AG04450 (cell line): ENCODE measurements around the gene MFSD6. TPM values are rescaled to one million over a fixed set of nuclear protein-coding genes. Genes with fewer than 3 reads are reported as not detected.
"Not testable (repeated sequence)": the region's sequence is repeated elsewhere in the genome, so short reads cannot be mapped to it uniquely, and the experiment has no call there.

ENCODE experiments used
- CTCF ChIA-PET: fragments of 300-600, 350-600 bp; formaldehyde crosslinking; extraction: SDS; loops from one replicate; lab custom pipeline; 2022; ENCODE audit warnings: antibody characterized with exemption, inconsistent platforms; lab: Charles Lee
- POLR2A ChIA-PET: fragments of 350-600 bp; formaldehyde crosslinking; extraction: SDS; loops from one replicate; lab custom pipeline; 2021; ENCODE audit warnings: antibody characterized with exemption, inconsistent platforms; lab: Yijun Ruan, JAX
- DNase-seq: peaks from one replicate; pipeline ENCODE4 v3.0.0-alpha.2; 2011; ENCODE audit warnings: low read depth, low spot score
- H3K27ac ChIP-seq: one replicate; pipeline ENCODE4 v1.5.1; 2012; ENCODE audit warnings: low read depth, low read length, control low read depth
- H3K27me3 ChIP-seq: one replicate; pipeline ENCODE4 v1.6.0; 2012; ENCODE audit warnings: low read length; ENCODE audit not compliant: control insufficient read depth, insufficient read depth
- H3K4me3 ChIP-seq: 2 replicates; pipeline ENCODE4 v1.5.1; 2011; ENCODE audit warnings: mild to moderate bottlenecking, low read depth, low read length, control low read depth
- H3K9me3 ChIP-seq: 2 replicates; pipeline ENCODE4 v1.5.1; 2012; ENCODE audit warnings: low read length; ENCODE audit not compliant: control insufficient read depth, insufficient read depth
- CTCF ChIP-seq: IDR thresholded peaks from 2 replicates; pipeline ENCODE4 v1.5.1; 2011; ENCODE audit warnings: low read depth, low read length, control low read depth, inconsistent platforms
- polyA plus RNA-seq: library from polyadenylated mRNA; depleted of rRNA; stranded (reverse); fragments of >200 nt; gene quantifications from 2 replicates; pipeline ENCODE4 v1.2.3, GENCODE V29; 2011

The MFSD6 gene
- polyA plus RNA-seq, 1 experiment, result 12.9 TPM

DNA sequence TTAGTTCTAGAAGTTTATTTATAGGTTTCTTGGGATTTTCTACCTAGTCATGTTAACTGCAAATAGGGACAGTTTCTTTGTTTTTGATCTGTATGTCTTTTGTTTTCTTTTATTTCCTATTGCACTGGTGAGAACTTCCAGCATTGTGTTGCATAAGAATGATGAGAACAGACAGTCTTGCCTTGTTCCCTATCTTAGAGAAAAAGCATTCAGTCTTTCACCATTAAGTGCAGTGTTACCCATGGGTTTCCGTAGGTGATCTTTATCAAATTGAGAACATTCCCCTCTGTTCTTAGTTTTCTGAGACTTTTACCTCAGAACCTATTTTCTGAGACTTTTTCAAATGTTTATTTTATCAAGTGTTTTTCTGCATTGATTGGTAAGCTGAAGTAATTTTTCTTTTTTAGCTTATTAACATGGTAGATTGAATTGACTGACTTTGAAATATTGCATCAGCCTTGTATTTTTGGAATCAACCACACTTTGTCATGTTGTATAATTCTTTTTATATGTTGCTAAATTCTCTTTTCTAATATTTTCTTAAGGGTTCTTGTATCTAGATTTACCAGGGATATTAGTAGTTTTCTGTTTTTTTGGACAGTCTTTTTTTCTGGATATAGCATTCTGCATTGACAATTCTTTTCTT is 17.2 kb downstream of the MFSD6 start:
- no peak for DNase-seq
- CTCF ChIA-PET, result interaction anchor here (1.1 kb wide), 1 partner anchor 43 kb away, joined by 6 read pairs; no protein-coding TSS in a partner anchor
- no peak for TF ChIP-seq CTCF
- H3K27me3 ChIP-seq, result peaks cover under 1% of the 10 kb centered on the region
- no peaks in the 10 kb centered on the region for H3K9me3 ChIP-seq
- H3K4me3 ChIP-seq, result no peak overlapping the region
- no peak overlapping the region for H3K27ac ChIP-seq
- POLR2A ChIA-PET, result no interaction called here

GRCh38 chr2:190425883-190426658 is 17.9 kb downstream of the MFSD6 start:
- no peak for TF ChIP-seq CTCF
- H3K27ac ChIP-seq, result no peak overlapping the region
- DNase-seq, result no peak
- CTCF ChIA-PET, result no interaction called here
- H3K9me3 ChIP-seq, result no peaks in the 10 kb centered on the region
- no peak overlapping the region for H3K4me3 ChIP-seq
- POLR2A ChIA-PET, result no interaction called here
- H3K27me3 ChIP-seq, result no peaks in the 10 kb centered on the region

DNA sequence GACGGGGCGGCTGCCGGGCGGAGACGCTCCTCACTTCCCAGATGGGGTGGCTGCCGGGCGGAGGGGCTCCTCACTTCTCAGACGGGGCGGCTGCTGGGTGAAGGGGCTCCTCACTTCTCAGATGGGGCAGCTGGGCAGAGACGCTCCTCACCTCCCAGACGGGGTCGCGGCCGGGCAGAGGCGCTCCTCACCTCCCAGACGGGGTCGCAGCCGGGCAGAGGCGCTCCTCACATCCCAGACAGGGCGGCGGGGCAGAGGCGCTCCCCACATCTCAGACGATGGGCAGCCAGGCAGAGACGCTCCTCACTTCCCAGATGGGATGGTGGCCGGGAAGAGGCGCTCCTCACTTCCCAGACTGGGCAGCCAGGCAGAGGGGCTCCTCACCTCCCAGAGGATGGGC is 22.7 kb downstream of the MFSD6 start:
- H3K27me3 ChIP-seq, POLR2A ChIA-PET, DNase-seq, CTCF ChIA-PET, H3K9me3 ChIP-seq, H3K27ac ChIP-seq, H3K4me3 ChIP-seq: not testable (repeated sequence)

DNA sequence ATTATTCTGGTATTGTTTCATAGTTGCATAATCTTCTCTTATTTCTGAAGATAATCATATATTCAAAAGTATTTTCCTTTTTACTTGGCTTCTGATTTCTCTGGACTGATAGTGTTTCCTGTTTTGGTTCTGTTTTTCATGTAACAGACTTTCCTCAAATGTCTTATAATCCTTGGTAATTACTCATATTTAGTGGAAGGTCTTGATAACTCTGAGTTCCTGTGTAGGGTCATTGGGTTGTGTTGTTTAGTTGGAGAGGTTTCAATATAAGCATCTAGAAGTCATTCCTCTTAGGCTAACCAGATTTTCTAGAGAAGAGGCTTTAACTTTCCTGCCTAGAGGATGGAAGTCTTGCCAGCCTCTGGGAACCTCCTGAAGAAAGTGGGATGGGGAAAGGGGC is 23.8 kb downstream of the MFSD6 start:
- no peaks in the 10 kb centered on the region for H3K27me3 ChIP-seq
- CTCF ChIA-PET, result no interaction called here
- no peak for DNase-seq
- TF ChIP-seq CTCF, result no peak
- POLR2A ChIA-PET, result no interaction called here
- H3K9me3 ChIP-seq, result no peaks in the 10 kb centered on the region
- no peak overlapping the region for H3K27ac ChIP-seq
- no peak overlapping the region for H3K4me3 ChIP-seq

GRCh38 chr2:190432567-190433231 is 24.5 kb downstream of the MFSD6 start:
- Histone ChIP-seq H3K27ac (no peak overlapping the region), H3K4me3 (no peak overlapping the region), H3K27me3 (no peaks in the 10 kb centered on the region), H3K9me3 (no peaks in the 10 kb centered on the region)
- DNase-seq, result no peak
- CTCF ChIA-PET, result interaction anchor here (0.6 kb wide), 1 partner anchor 61 kb away, joined by 9 read pairs; no protein-coding TSS in a partner anchor
- POLR2A ChIA-PET, result no interaction called here
- no peak for TF ChIP-seq CTCF
